SU-DHL-6 (cell line): Measurements from ENCODE around the gene ALPK1.

ENCODE experiments used
- H2AFZ ChIP-seq: fragments of 200-600 bp; sonication (generic); 2 replicates; pipeline ENCODE4 v1.6.1; 2014; ENCODE audit warnings: low read depth, mild to moderate bottlenecking, moderate library complexity, mixed read lengths, antibody characterized with exemption, low read length; ENCODE audit not compliant: severe bottlenecking
- H3F3A ChIP-seq: fragments of 200-600 bp; shearing (Covaris generic); 2 replicates; pipeline ENCODE4 v1.6.0; 2016; ENCODE audit warnings: antibody characterized with exemption, mild to moderate bottlenecking; ENCODE audit not compliant: insufficient read depth
- H3K27ac ChIP-seq: fragments of 200-600 bp; sonication (generic); 2 replicates; pipeline ENCODE4 v1.5.1; 2016; ENCODE audit warnings: low read depth, mild to moderate bottlenecking, low read length, moderate library complexity, mixed read lengths
- H3K27me3 ChIP-seq: fragments of 200-600 bp; sonication (generic), shearing (Covaris generic); 2 replicates; pipeline ENCODE4 v1.6.0; 2014; ENCODE audit warnings: mild to moderate bottlenecking, low read length
- H3K36me3 ChIP-seq: fragments of 200-600 bp; sonication (generic); 2 replicates; pipeline ENCODE4 v1.6.1; 2014; ENCODE audit warnings: mild to moderate bottlenecking, low read length, mixed read lengths
- H3K4me2 ChIP-seq: fragments of 300-600, 200-600 bp; shearing (Covaris generic), sonication (generic); 2 replicates; pipeline ENCODE4 v1.6.0; 2014; ENCODE audit warnings: low read length, low read depth, mild to moderate bottlenecking; ENCODE audit not compliant: poor library complexity, severe bottlenecking
- H3K4me3 ChIP-seq: fragments of 200-600 bp; sonication (generic); 2 replicates; pipeline ENCODE4 v1.5.1; 2014; ENCODE audit warnings: antibody characterized with exemption, low read length, mild to moderate bottlenecking, mixed read lengths; ENCODE audit not compliant: insufficient read depth, poor library complexity, severe bottlenecking
- H3K79me2 ChIP-seq: fragments of 200-600 bp; sonication (generic); 2 replicates; pipeline ENCODE4 v1.6.1; 2014; ENCODE audit warnings: mild to moderate bottlenecking, low read length, moderate library complexity; ENCODE audit not compliant: insufficient read depth
- H3K9ac ChIP-seq: fragments of 200-600 bp; sonication (generic); 2 replicates; pipeline ENCODE4 v1.7.0; 2014; ENCODE audit warnings: mild to moderate bottlenecking, low read length
- H3K9me2 ChIP-seq: fragments of 200-600 bp; sonication (generic); replicated peaks from 2 replicates; pipeline ENCODE4 v1.6.1; 2014; ENCODE audit warnings: low read length; ENCODE audit not compliant: insufficient read depth
- H3K9me3 ChIP-seq: fragments of 200-600 bp; sonication (generic); 2 replicates; pipeline ENCODE4 v1.6.1; 2014; ENCODE audit warnings: low read length, mixed read lengths; ENCODE audit not compliant: insufficient read depth
- H4K20me1 ChIP-seq: fragments of 200-600 bp; sonication (generic); 2 replicates; pipeline ENCODE4 v1.6.1; 2014; ENCODE audit warnings: low read depth, mild to moderate bottlenecking, antibody characterized with exemption, low read length, moderate library complexity, mixed read lengths
- EZH2phosphoT487 ChIP-seq: fragments of 200-600 bp; sonication (generic), shearing (Covaris generic); conservative IDR thresholded peaks from 2 replicates; pipeline ENCODE4 v1.6.1; 2018; ENCODE audit warnings: mild to moderate bottlenecking, antibody characterized with exemption, low read length, moderate library complexity, mixed read lengths
- TF ChIP-seq, protein P1 (sequence below): fragments of 200-600 bp; sonication (generic); IDR thresholded peaks from one replicate; pipeline ENCODE4 v1.5.1; 2017; ENCODE audit warnings: antibody characterized with exemption, mild to moderate bottlenecking, low read length, moderate library complexity; ENCODE audit not compliant: insufficient read depth, poor library complexity, severe bottlenecking

Gene ALPK1

DNA sequence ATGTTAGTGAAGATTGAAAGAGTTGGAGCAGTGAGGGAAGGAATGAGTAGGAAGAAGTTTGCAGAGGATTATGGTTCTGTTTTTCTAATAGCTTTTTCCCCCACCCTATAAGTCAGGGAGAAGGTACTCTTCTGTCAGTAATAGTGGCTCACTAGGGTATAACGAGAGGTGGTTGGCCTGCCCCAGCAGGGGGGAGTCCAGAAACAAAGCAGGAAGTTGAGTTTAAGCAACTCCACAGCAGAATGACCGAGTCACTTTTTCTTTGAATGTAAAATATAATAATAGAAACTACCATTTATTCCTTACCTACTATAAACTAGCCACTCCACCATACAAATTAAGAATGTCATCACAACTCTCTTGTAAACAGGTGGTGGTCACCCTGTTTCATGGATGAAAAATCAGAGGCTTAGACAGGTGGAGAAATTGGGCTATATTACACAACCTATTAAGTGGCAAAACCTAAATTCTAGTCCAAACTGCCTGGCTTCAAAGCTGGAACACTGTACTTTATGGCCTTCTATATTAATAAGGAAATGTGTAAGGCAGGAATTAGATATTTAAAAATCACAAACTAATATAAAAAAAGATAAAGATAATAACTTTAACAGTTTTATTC is 43.7 kb upstream of the ALPK1 start:
- Histone ChIP-seq H3F3A (no peaks in the 10 kb centered on the region), H3K9me3 (no peaks in the 10 kb centered on the region), H3K4me2 (no peak overlapping the region), H2AFZ (no peak overlapping the region), H3K9ac (no peak overlapping the region), H3K27me3 (no peaks in the 10 kb centered on the region), H3K36me3 (no peaks in the 10 kb centered on the region), H3K9me2 (no peaks in the 10 kb centered on the region), H3K27ac (no peak overlapping the region), H3K4me3 (no peak overlapping the region), H3K79me2 (no peaks in the 10 kb centered on the region), H4K20me1 (no peaks in the 10 kb centered on the region)
- TF ChIP-seq EZH2phosphoT487: no peak
- TF ChIP-seq, protein P1, sequence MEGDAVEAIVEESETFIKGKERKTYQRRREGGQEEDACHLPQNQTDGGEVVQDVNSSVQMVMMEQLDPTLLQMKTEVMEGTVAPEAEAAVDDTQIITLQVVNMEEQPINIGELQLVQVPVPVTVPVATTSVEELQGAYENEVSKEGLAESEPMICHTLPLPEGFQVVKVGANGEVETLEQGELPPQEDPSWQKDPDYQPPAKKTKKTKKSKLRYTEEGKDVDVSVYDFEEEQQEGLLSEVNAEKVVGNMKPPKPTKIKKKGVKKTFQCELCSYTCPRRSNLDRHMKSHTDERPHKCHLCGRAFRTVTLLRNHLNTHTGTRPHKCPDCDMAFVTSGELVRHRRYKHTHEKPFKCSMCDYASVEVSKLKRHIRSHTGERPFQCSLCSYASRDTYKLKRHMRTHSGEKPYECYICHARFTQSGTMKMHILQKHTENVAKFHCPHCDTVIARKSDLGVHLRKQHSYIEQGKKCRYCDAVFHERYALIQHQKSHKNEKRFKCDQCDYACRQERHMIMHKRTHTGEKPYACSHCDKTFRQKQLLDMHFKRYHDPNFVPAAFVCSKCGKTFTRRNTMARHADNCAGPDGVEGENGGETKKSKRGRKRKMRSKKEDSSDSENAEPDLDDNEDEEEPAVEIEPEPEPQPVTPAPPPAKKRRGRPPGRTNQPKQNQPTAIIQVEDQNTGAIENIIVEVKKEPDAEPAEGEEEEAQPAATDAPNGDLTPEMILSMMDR: no peak

DNA sequence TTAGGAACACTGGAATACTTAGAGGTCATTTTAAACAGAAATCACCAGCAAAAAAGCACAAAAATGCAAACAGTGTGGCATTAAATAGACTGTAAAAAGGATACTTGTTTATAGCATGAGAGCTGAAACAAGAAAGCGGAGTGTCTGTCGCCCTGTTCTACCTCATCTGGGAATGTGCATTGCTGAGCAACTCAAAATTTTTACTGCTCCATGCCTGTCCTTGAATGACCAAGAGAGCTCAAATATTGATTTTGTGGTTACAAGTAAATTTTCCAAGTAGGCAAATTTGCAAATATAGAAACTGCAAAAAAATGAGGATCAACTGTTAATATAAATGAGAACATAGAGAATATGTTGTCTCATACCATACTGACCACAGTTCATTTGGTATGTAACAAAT is 40.1 kb upstream of the ALPK1 start:
- Histone ChIP-seq H3F3A (no peaks in the 10 kb centered on the region), H3K9ac (no peak overlapping the region), H3K9me2 (no peaks in the 10 kb centered on the region), H3K79me2 (no peaks in the 10 kb centered on the region), H4K20me1 (no peaks in the 10 kb centered on the region), H3K27ac (no peak overlapping the region), H3K4me2 (no peak overlapping the region), H3K27me3 (no peaks in the 10 kb centered on the region), H2AFZ (no peak overlapping the region), H3K4me3 (no peak overlapping the region), H3K9me3 (no peaks in the 10 kb centered on the region), H3K36me3 (no peaks in the 10 kb centered on the region)
- TF ChIP-seq, protein P1: no peak
- TF ChIP-seq EZH2phosphoT487: no peak

DNA sequence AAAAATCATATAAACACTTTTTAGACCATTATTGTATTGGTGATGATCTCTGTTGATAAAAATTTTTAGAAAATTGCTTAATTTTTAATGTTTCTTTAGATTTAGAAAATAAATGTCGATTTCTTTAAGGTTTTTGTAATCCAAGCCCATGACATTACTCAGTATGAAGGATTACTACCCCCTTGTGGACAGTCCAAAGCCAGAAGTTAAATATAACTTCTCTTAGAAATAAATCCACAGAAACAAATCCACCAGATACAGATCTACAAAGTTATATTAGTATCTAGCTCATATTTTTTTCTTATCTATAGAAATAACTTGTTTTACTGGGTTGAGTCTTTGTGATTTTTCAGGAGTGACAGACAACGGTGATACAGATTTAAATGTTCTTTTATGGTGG is 30.3 kb upstream of the ALPK1 start:
- no peaks in the 10 kb centered on the region for H3K9me3 ChIP-seq
- H3K9me2 ChIP-seq: no peaks in the 10 kb centered on the region
- H3K27ac ChIP-seq: no peak overlapping the region
- H4K20me1 ChIP-seq: no peaks in the 10 kb centered on the region
- H3K9ac ChIP-seq: no peak overlapping the region
- no peak overlapping the region for H2AFZ ChIP-seq
- no peaks in the 10 kb centered on the region for H3K79me2 ChIP-seq
- H3F3A ChIP-seq: peaks cover 6% of the 10 kb centered on the region; the same call in 1 of the 2 replicates
- no peaks in the 10 kb centered on the region for H3K27me3 ChIP-seq
- H3K4me2 ChIP-seq: no peak overlapping the region
- H3K36me3 ChIP-seq: no peaks in the 10 kb centered on the region
- no peak overlapping the region for H3K4me3 ChIP-seq
- no peak for TF ChIP-seq EZH2phosphoT487
- TF ChIP-seq, protein P1: no peak
